OCI-LY7 (cell line): ENCODE measurements around the gene ABCB9.

Source experiments
- CTCF ChIP-seq: fragments of 200-600 bp; sonication (generic); conservative IDR thresholded peaks from 2 replicates; pipeline ENCODE4 v1.5.1; 2014; ENCODE audit warnings: mild to moderate bottlenecking, antibody characterized with exemption, low read length, moderate library complexity, mixed read lengths
- EZH2phosphoT487 ChIP-seq: fragments of 200-600 bp; sonication (generic); IDR thresholded peaks from 2 replicates; pipeline ENCODE4 v1.6.1; 2018; ENCODE audit warnings: low read depth, borderline replicate concordance, mild to moderate bottlenecking, mixed run types, antibody characterized with exemption, low read length, moderate library complexity, mixed read lengths

GRCh38 chr12:122896662-122897061, 69.6 kb downstream of the ABCB9 start:
- no peak for TF ChIP-seq CTCF
- TF ChIP-seq EZH2phosphoT487, result no peak
